IPS-18a (cell line): ENCODE measurements around the gene IL4.

ENCODE experiments used
- H3K27ac ChIP-seq: one replicate; pipeline ENCODE4 v1.5.1; 2013; ENCODE audit warnings: low read length
- H3K27me3 ChIP-seq: one replicate; pipeline ENCODE4 v1.6.1; 2013; ENCODE audit warnings: mild to moderate bottlenecking, low read length; ENCODE audit not compliant: control insufficient read depth, insufficient read depth
- H3K36me3 ChIP-seq: one replicate; pipeline ENCODE4 v1.6.1; 2013; ENCODE audit warnings: low read depth, low read length; ENCODE audit not compliant: control insufficient read depth
- H3K4me1 ChIP-seq: one replicate; pipeline ENCODE4 v1.6.1; 2013; ENCODE audit warnings: low read depth, low read length; ENCODE audit not compliant: control insufficient read depth
- H3K4me3 ChIP-seq: one replicate; pipeline ENCODE4 v1.5.1; 2013; ENCODE audit warnings: low read length
- H3K9ac ChIP-seq: one replicate; pipeline ENCODE4 v1.6.1; 2013; ENCODE audit warnings: mild to moderate bottlenecking, low read length, moderate library complexity
- H3K9me3 ChIP-seq: one replicate; pipeline ENCODE4 v1.6.1; 2013; ENCODE audit warnings: low read depth, low read length; ENCODE audit not compliant: control insufficient read depth

The IL4 gene

GRCh38 chr5:132667761-132668705 is 5.8 kb upstream of the IL4 start:
- Histone ChIP-seq H3K27ac (no peak overlapping the region), H3K9me3 (no peaks in the 10 kb centered on the region), H3K4me3 (no peak overlapping the region), H3K4me1 (no peaks in the 10 kb centered on the region), H3K27me3 (no peaks in the 10 kb centered on the region), H3K36me3 (no peaks in the 10 kb centered on the region), H3K9ac (no peak overlapping the region)

GRCh38 chr5:132668706-132669454 is 4.9 kb upstream of the IL4 start:
- Histone ChIP-seq H3K27ac (no peak overlapping the region), H3K9me3 (no peaks in the 10 kb centered on the region), H3K27me3 (no peaks in the 10 kb centered on the region), H3K36me3 (no peaks in the 10 kb centered on the region), H3K4me3 (no peak overlapping the region), H3K4me1 (no peaks in the 10 kb centered on the region), H3K9ac (no peak overlapping the region)

- Histone ChIP-seq H3K4me1 (no peaks in the 10 kb centered on the region), H3K27me3 (no peaks in the 10 kb centered on the region), H3K36me3 (no peaks in the 10 kb centered on the region), H3K9me3 (no peaks in the 10 kb centered on the region), H3K27ac (no peak overlapping the region), H3K4me3 (no peak overlapping the region), H3K9ac (no peak overlapping the region)
These were observed 4.4 kb upstream of the IL4 start for GRCh38 chr5:132669455-132669820.

- H3K27me3 ChIP-seq = no peaks in the 10 kb centered on the region
- no peak overlapping the region for H3K9ac ChIP-seq
- H3K4me1 ChIP-seq = no peaks in the 10 kb centered on the region
- H3K9me3 ChIP-seq = no peaks in the 10 kb centered on the region
- H3K4me3 ChIP-seq = no peak overlapping the region
- no peak overlapping the region for H3K27ac ChIP-seq
- no peaks in the 10 kb centered on the region for H3K36me3 ChIP-seq
These were observed 3.6 kb upstream of the IL4 start for GRCh38 chr5:132669966-132670882.

GRCh38 chr5:132671000-132671399 is 2.8 kb upstream of the IL4 start:
- H3K9ac ChIP-seq = no peak overlapping the region
- no peaks in the 10 kb centered on the region for H3K9me3 ChIP-seq
- no peak overlapping the region for H3K4me3 ChIP-seq
- H3K27me3 ChIP-seq = no peaks in the 10 kb centered on the region
- no peak overlapping the region for H3K27ac ChIP-seq
- no peaks in the 10 kb centered on the region for H3K36me3 ChIP-seq
- no peaks in the 10 kb centered on the region for H3K4me1 ChIP-seq

GRCh38 chr5:132673488-132673887 is 301 bp upstream of the IL4 start:
- H3K27ac ChIP-seq = no peak overlapping the region
- H3K4me3 ChIP-seq = no peak overlapping the region
- no peaks in the 10 kb centered on the region for H3K36me3 ChIP-seq
- H3K9ac ChIP-seq = no peak overlapping the region
- H3K4me1 ChIP-seq = no peaks in the 10 kb centered on the region
- no peaks in the 10 kb centered on the region for H3K9me3 ChIP-seq
- no peaks in the 10 kb centered on the region for H3K27me3 ChIP-seq

GRCh38 chr5:132674671-132675506 is 1.1 kb downstream of the IL4 start:
- no peaks in the 10 kb centered on the region for H3K4me1 ChIP-seq
- H3K27me3 ChIP-seq = no peaks in the 10 kb centered on the region
- no peaks in the 10 kb centered on the region for H3K9me3 ChIP-seq
- no peaks in the 10 kb centered on the region for H3K36me3 ChIP-seq
- H3K27ac ChIP-seq = no peak overlapping the region
- no peak overlapping the region for H3K4me3 ChIP-seq
- no peak overlapping the region for H3K9ac ChIP-seq

- Histone ChIP-seq H3K4me1 (no peaks in the 10 kb centered on the region), H3K27me3 (no peaks in the 10 kb centered on the region), H3K36me3 (no peaks in the 10 kb centered on the region), H3K4me3 (no peak overlapping the region), H3K27ac (no peak overlapping the region), H3K9ac (no peak overlapping the region), H3K9me3 (no peaks in the 10 kb centered on the region)
These were observed 2.3 kb downstream of the IL4 start for GRCh38 chr5:132675936-132676689.

GRCh38 chr5:132677191-132677590 is 3.4 kb downstream of the IL4 start:
- Histone ChIP-seq H3K36me3 (no peaks in the 10 kb centered on the region), H3K4me3 (no peak overlapping the region), H3K9ac (no peak overlapping the region), H3K27me3 (no peaks in the 10 kb centered on the region), H3K4me1 (no peaks in the 10 kb centered on the region), H3K9me3 (no peaks in the 10 kb centered on the region), H3K27ac (no peak overlapping the region)

- H3K36me3 ChIP-seq = no peaks in the 10 kb centered on the region
- no peaks in the 10 kb centered on the region for H3K4me1 ChIP-seq
- H3K9me3 ChIP-seq = no peaks in the 10 kb centered on the region
- H3K27ac ChIP-seq = no peak overlapping the region
- no peak overlapping the region for H3K4me3 ChIP-seq
- H3K27me3 ChIP-seq = no peaks in the 10 kb centered on the region
- H3K9ac ChIP-seq = no peak overlapping the region
These were observed 4.1 kb downstream of the IL4 start for GRCh38 chr5:132677682-132678400.
